Bronchial epithelial cell (primary cell): ENCODE results near the gene KCNK1. TPM values are rescaled to one million over a fixed set of nuclear protein-coding genes. Genes with fewer than 3 reads are reported as not detected.

Experiments
- DNase-seq: peaks from one replicate; pipeline ENCODE4 v3.0.0-alpha.2; 2010; ENCODE audit warnings: low read depth
- FAIRE-seq: peaks from 2 replicates; lab custom pipeline; 2011; peaks lifted over from hg19 to GRCh38; lab: Jason Lieb, UNC
- H3K27me3 ChIP-seq: 2 replicates; pipeline ENCODE4 v1.5.1; 2011; ENCODE audit warnings: low read length; ENCODE audit not compliant: control insufficient read depth, insufficient read depth
- H3K36me3 ChIP-seq: 2 replicates; pipeline ENCODE4 v1.5.1; 2011; ENCODE audit warnings: low read length; ENCODE audit not compliant: control insufficient read depth, insufficient read depth
- H3K4me3 ChIP-seq: 2 replicates; pipeline ENCODE4 v1.5.1; 2011; ENCODE audit warnings: mild to moderate bottlenecking, low read depth, low read length, control low read depth
- CTCF ChIP-seq: IDR thresholded peaks from 2 replicates; pipeline ENCODE4 v1.5.1; 2011; ENCODE audit warnings: mild to moderate bottlenecking, moderate library complexity, low read length, control low read depth, inconsistent platforms; ENCODE audit not compliant: insufficient read depth, severe bottlenecking
- total RNA-seq: library from RNA; depleted of rRNA; stranded (reverse); fragments of >200 nt; gene quantifications from 2 replicates; pipeline ENCODE4 v1.2.1, GENCODE V29; 2014

KCNK1 gene
- total RNA-seq, 1 donor from 2014 or later: 25.8 TPM

DNA sequence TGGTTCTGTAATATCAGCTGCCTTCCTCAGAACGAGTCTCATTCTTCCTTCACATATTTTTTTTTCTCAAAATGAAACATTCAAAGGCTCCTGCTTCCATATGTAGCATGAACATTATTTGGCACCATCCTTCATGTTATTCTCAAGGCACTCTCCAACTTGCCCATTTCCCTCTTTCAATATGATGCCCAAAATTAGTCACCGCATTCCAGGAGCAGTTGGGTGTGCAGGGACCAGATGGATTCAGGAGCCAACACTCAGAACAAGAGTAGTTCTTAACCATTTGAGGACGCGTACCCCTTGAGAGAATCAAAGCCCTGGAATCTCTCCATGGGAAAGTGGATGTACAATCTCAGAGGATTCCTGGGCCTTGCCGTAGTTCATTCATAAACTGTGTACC is 50.3 kb downstream of the KCNK1 start:
- DNase-seq: peak; percentile 70
- peaks cover 1% of the 10 kb centered on the region for H3K36me3 ChIP-seq
- no peak overlapping the region for H3K4me3 ChIP-seq
- H3K27me3 ChIP-seq: no peaks in the 10 kb centered on the region
- no peak for TF ChIP-seq CTCF
- FAIRE-seq: no peak

DNA sequence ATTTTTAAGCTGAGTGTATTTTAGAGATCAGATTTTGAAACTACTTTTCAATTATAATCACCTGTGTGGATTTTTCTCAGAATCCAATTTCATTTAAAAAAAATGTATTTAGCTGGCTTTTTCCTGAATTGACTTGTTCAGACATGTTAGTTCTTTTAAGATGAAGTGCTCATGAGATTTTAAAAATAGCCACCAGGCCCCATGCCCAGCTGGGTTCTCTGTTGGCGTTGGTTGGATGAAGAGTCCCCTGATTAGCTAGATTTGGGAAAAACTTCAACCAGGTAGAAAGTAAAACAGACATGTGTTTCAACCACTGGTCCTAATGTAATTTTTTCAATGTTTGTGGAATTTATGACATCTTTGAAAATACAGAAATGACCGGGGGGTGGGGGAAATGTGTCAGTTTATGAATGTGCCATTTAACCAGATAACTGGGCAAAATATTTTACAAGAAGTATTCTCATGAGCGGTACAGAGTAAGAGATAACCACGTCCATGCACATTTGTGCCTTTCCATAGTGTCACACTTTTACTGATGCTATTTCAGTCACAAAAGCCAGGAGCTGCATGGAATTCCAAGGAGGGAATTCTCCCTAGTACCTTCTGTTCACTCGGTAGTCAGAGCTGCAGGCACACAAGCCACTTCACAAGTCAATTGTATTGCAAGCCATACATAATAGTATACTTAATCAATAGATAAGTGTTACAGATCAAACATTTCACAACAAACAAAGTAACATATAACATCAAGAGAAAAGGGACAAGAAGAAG is 51.1 kb downstream of the KCNK1 start:
- FAIRE-seq (no peak), DNase-seq (peak; percentile 26)
- no peak overlapping the region for H3K4me3 ChIP-seq
- no peak for TF ChIP-seq CTCF
- H3K27me3 ChIP-seq: no peaks in the 10 kb centered on the region
- peaks cover 1% of the 10 kb centered on the region for H3K36me3 ChIP-seq

DNA sequence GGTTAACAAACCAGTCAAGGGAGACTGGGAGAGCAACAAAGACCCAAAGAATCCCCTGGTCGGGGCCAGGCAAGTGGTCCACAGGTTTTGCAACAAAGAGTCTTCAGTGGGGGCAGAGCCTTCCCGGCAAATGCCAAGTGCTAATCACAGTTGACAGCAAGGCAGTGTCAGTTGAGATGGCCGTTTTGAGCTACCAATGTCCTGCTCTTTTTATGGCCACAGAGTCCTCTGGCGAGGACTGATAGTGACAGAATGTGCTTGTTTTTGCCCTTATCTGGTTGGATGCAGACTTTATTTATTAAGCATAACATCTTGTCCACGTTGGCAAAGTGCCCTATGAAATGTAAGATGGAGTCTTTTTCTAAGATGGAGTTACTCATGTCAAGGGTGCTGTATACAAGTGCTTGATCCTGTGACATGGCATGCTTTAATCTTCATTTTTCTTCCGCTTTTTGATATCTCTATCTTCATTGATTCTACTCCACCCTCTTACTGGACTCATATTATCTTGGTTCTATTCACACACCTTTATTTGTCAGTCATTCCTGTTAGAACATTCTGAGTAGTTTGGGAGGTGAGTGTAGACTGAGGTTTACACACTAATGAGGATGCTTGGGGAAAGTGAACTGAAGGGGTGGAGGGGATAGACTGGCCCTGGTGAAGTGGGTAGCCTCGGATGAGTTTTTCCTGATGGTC is 51.8 kb downstream of the KCNK1 start:
- no peak for DNase-seq
- TF ChIP-seq CTCF: no peak
- Histone ChIP-seq H3K27me3 (no peaks in the 10 kb centered on the region), H3K36me3 (peaks cover 1% of the 10 kb centered on the region), H3K4me3 (no peak overlapping the region)
- FAIRE-seq: no peak

DNA sequence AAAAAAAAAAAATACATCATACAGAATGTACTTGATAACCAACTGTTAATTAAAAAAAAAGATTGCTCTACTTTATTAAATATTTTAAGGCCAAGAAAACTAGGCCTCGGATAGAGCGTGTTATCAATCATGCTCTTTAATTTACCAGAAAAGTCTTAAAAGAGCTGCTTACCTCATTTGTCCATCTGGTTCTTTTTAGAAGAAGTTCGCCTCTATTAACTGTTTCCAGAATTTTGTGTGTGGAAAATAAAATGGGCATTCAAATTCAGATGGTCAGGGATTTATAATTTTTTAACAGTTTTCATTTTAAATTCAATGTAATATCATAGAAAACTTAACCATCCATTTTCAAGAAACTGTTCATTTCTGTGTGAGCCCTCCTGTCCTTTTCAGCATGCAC is 53.8 kb downstream of the KCNK1 start:
- H3K4me3 ChIP-seq: no peak overlapping the region
- TF ChIP-seq CTCF: no peak
- no peak for FAIRE-seq

DNA sequence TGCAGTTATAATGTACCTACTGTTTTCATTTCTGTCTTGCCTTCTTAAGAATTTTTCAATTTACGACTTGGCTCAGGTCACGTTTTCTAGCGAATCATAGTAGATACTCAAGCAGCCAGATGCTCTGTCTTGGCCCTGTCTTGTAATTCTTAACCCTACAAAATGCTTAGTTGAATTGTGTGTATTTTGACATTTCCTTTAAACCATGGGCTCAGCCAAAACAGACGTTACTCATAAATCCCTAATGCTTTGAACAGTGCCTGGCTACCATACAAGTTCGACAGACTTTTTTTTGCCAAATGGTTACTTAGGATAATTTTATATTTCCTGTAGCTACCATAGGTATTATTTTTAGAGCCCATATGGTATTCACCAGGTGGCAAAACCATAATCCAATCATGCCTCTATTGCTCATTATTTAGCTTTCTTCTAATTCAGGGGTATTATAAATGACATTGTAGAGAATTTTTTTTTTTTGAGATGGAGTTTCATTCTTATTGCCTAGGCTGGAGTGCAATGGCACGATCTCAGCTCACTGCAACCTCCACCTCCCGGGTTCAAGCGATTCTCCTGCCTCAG is 54.3 kb downstream of the KCNK1 start:
- DNase-seq: no peak
- peaks cover 10% of the 10 kb centered on the region for H3K36me3 ChIP-seq
- TF ChIP-seq CTCF: no peak
- FAIRE-seq: no peak
- H3K27me3 ChIP-seq: no peaks in the 10 kb centered on the region
- H3K4me3 ChIP-seq: no peak overlapping the region

More for the DNA sequence above, 53.8 kb downstream of the KCNK1 start:
- DNase-seq: no peak
- Histone ChIP-seq H3K36me3 (peaks cover 10% of the 10 kb centered on the region), H3K27me3 (no peaks in the 10 kb centered on the region)
